Measurements from ENCODE around the gene NR1H4.

Gene NR1H4

GRCh38 chr12:100448656-100449055, 25.0 kb upstream of the NR1H4 start:
- ChIA-PET POLR2A (no interaction called here), CTCF (interaction anchor here (1.4 to 1.8 kb wide), 2 partner anchors 13 to 44 kb away, joined by 5 read pairs; no protein-coding TSS in a partner anchor)
- no peak for TF ChIP-seq CTCF (IDR thresholded peaks at IDR 0.05; ENCODE audit: control extremely low read depth, extremely low read depth, low read depth, missing control alignments)
- DNase-seq (ENCODE audit: extremely low spot score), result no peak

GRCh38 chr12:100450735-100451134, 22.9 kb upstream of the NR1H4 start:
- no peak for TF ChIP-seq CTCF (IDR thresholded peaks at IDR 0.05; ENCODE audit: control extremely low read depth, extremely low read depth, low read depth, missing control alignments)
- ChIA-PET CTCF (interaction anchor here (1.3 to 1.7 kb wide), 2 partner anchors 10 kb away, joined by 3 to 6 read pairs; no protein-coding TSS in a partner anchor), POLR2A (no interaction called here)
- DNase-seq (ENCODE audit: extremely low spot score), result no peak

GRCh38 chr12:100453951-100454350, 19.7 kb upstream of the NR1H4 start:
- ChIA-PET CTCF (interaction anchor here (1.3 kb wide), 1 partner anchor 38 kb away, joined by 3 read pairs; no protein-coding TSS in a partner anchor), POLR2A (no interaction called here)
- no peak for DNase-seq (ENCODE audit: extremely low spot score)

GRCh38 chr12:100455896-100456295, 17.8 kb upstream of the NR1H4 start:
- POLR2A ChIA-PET, result no interaction called here
- no peak for TF ChIP-seq CTCF (IDR thresholded peaks at IDR 0.05; ENCODE audit: control extremely low read depth, extremely low read depth, low read depth, missing control alignments)
- no peak for DNase-seq (ENCODE audit: extremely low spot score)
- CTCF ChIA-PET, result no interaction called here

More at GRCh38 chr12:100453951-100454350, 19.7 kb upstream of the NR1H4 start:
- no peak for TF ChIP-seq CTCF (IDR thresholded peaks at IDR 0.05; ENCODE audit: control extremely low read depth, extremely low read depth, low read depth, missing control alignments)

- no peak for TF ChIP-seq CTCF (IDR thresholded peaks at IDR 0.05; ENCODE audit: control extremely low read depth, extremely low read depth, low read depth, missing control alignments)
- DNase-seq (ENCODE audit: extremely low spot score), result no peak
- CTCF ChIA-PET, result interaction anchor here (2.4 kb wide), 1 partner anchor 53 kb away, joined by 5 read pairs; no protein-coding TSS in a partner anchor
- POLR2A ChIA-PET, result no interaction called here
Measured at GRCh38 chr12:100458191-100458590, 15.5 kb upstream of the NR1H4 start.

GRCh38 chr12:100460702-100461101, 13.0 kb upstream of the NR1H4 start:
- POLR2A ChIA-PET, result interaction anchor here (0.6 kb wide), 1 partner anchor 1664 kb away, joined by 3 read pairs; no protein-coding TSS in a partner anchor
- no peak for TF ChIP-seq CTCF (IDR thresholded peaks at IDR 0.05; ENCODE audit: control extremely low read depth, extremely low read depth, low read depth, missing control alignments)
- no peak for DNase-seq (ENCODE audit: extremely low spot score)
- CTCF ChIA-PET, result interaction anchor here (1.0 to 2.0 kb wide), 3 partner anchors 10 to 16 kb away, joined by 3 to 6 read pairs (median 5); no protein-coding TSS in a partner anchor

Data from GM10248 (cell line).